DMS153 treated with DMSO at 0.1 percent for 48 hours (cell line): Measurements from ENCODE around the gene ZNF823.

Source experiments
- DNase-seq: peaks from one replicate; lab custom pipeline; 2025; ENCODE audit not compliant: unreplicated experiment; lab: John Stamatoyannopoulos, UW

The ZNF823 gene

DNA sequence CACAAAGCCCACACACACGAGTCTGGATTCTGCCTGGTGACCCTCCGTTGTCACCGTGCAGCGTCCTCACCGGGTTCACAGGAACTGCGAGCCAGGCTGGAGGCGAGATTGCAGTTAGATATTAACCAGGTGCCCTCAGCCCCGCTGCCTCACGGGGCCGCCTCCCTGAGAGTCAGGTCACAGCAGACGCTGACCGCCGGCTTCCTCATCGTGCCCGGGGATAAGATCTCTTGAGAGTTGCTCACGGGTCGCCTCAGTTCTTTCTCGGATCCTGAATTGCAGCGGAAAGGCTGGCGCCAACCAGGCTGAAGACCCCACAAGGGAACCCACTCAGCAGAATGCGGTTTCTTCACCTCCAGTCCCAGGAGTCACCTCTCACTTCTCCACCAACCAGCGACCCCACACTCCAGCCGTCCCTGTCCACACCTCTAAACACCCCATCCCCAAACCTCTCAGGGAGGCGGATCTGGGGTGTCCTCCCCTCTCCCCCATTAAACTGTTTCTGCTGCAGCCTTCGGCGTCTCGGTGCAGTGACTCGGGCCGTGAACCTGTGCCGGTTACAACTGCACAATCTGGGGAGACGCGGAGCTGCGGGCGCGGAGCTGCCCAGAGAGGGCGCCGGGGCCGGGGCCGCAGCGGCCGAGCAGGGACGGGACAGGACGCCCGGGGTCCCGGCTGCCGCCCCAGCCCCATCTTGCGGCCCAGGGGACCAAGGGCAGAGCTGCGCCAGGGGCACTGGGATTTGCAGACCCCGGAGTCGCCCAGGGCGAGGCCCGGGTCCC lies 591 bp downstream of the ZNF823 start:
- peak; percentile 10 for DNase-seq

DNA sequence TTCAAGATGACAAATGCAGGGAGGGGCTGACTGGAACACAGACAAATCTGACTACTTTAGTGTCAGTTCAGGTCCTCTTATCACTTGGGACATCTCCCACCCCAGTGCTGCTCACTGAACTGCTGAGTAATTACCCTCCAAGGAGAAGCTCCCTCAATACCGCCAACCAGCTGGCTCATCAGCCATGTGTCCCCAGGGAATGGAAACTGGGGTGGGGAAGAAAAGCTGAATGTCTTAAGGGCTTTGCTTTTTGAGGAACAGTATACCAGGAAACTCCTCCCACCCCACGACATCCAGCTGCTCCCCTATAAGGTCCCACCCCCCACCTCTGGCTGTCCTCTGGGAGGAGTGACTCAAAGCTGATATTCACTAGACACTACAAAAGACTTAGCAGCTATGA lies 2.0 kb downstream of the ZNF823 start:
- DNase-seq: no peak

DNA sequence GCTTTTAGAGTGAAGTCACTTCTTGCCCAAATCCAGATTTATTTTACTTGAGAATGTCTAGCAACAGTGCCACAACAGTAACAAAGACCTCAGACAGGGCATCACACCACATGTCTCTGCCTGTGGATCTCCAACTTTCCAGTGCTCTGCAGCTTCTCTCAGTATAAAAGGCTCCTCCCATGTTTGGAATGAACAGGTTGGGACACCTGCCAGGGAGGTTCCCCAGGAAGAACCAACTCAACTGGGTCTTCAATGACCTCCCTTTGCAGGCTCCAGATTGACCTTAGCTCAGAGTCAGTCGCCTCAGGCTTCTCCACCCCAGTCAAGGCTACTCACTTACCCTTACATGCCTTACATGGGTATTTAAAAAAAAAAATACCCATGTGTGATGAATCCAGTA lies 3.4 kb downstream of the ZNF823 start:
- DNase-seq: no peak

DNA sequence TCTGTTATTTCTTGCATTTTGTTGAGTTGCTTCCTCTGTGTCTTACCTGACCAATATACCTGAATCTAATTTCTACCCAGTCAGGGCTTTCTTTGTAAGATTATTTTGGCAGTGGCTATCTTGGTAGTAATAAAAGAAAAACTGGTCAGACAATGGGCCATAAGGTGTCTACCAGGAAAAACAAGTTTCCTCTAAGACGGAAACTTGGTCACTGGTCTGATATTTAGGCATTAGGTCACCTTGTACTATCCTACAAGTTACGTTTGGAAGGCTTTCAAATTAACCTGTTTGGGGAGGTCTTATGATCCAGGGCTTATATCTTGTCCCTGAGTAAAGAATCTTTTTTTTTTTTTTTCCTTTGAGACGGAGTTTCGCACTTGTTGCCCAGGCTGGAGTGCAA lies 9.2 kb downstream of the ZNF823 start:
- DNase-seq: no peak

DNA sequence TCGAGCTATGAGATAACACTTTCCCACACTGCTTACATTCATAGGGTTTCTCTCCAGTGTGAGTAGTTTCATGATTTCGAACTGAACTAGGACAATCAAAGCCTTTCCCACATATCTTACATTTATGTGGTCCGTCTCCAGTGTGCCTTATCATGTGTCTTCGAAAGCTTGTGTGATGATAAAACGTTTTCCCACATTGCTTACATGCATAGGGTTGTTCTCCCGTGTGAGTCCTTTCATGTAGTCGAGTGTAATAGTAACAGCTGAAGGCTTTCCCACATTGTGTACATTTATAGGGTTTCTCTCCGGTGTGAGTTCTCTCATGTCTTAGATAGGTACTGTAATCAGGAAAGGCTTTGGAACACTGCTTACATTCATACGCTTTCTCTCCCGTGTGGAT lies 16.3 kb downstream of the ZNF823 start:
- no peak for DNase-seq

DNA sequence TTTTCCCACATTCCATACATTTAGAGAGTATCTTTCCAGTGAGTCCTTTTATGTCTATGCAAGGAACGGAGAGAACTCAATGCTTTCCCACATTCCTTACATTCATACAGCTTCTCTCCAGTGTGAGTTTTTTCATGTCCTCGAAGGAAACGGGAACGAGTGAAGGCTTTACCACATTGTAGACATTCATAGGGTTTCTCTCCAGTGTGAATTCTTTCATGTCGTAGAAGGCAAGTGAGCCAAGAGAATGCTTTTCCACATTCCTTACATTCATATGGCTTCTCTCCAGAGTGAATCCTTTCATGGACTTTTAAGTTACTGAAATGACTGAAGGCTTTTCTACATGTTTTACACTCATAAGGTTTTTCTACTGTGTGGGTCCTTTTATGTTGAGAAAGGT lies 17.1 kb downstream of the ZNF823 start:
- no peak for DNase-seq

DNA sequence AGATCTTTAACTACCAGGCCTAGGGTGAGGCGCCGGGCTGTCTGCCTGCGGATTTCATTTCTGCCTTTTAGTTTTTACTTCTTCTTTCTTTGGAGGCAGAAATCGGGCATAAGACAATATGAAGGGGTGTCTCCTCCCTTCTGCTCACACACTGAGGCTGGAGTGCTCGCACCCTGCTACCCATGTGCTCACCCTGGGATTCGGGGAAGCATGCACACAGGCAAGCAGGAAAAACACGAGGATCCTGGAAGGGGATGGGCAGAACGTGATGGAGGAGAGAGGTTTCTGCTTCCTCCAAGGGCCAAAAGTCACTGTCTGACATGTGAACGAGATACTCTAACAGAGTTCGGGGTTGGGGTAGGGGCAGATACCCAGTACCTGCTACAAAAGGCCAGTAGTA lies 28.4 kb downstream of the ZNF823 start:
- no peak for DNase-seq

DNA sequence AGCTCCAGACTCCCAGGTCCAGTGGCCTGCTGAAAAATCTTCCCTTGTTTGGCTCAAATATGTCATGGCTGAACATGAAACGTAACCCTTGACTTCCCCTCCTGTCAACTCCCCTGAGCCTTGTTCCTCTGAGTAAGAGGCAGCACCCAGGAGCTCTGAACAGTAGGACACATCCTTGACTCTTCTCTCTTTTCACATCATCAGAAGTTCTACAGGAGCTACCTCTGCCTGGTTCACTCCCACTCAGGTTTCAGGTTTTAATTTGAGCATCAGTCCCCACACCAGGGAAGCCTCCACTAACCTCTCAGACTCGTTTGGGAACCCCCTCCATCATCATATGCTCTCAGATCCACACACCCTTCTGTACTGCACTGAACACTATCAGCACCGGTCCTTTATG lies 30.3 kb downstream of the ZNF823 start:
- DNase-seq: no peak

DNA sequence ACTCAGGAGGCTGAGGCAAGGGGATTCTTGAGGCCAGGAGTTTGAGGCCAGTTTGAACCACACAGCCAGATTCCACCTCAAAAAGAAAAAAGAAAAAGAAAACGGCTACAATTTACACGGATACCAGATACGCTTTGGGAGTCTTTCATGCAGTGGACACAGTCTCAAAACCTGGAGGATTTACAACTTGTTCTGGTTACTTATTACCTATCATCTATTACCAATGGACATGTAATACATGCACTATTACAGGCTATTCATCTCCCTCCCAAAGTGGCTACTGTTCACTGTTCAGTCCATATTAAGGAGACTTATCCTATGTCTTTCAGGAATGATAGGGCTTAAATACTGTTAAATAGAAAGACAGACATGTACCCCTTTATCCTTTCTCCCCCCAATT lies 33.3 kb downstream of the ZNF823 start:
- no peak for DNase-seq

DNA sequence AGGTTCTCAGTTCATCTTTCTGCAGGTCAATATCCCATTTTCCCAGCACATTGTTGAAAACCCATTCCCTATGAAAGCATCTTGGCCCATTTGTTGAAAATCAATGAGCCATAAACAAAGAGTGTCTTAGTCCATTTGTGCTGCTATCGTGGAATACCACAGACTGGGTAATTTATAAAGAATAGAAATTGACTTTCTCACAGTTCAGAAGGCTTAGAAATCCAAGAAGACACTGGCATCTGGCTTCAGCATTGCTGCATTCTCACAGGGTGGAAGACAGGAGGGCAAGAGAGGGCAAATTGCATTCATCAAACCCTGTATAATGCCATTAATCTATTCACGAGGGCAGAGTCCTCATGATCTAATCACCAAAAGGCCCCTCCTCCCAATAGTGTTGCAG lies 34.1 kb downstream of the ZNF823 start:
- no peak for DNase-seq

DNA sequence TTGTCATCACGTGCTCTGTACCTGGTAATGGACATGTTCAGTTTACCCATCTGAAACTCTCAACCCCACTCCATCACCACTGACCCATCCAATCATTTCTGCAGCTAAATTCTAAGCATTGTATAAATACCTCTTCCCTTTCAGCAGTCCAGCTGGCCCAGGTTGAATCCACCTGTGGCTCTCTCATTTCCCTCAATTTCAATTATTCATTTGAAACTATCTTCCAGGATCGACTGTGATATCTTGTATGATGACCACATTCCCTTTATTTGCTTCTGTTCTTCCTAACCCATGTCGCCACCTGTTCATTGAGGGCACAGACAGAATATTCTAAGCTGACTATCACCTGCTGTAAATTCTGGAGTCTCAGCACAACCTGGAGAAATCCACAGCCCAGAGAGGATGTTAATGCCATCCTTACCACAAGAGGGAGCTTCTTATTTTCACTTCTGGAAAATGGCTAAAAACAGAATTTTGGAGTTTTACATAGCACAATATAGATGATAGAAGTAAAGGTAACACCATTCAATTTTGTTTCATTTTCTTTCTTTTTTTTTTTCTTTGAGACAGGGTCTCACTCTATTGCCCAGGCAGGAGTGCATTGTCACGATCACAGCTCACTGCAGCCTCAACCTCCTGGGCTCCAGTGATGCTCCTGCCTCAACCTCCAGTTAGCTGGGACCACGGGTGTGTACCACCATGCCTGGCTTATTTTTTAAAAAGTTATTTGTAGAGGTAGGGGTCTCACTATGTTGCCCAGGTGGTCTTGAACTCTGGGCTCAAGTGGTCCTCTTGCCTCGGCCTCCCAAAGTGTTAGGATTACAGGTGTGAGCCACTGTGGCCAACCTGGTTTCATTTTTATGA lies 38.6 kb downstream of the ZNF823 start:
- no peak for DNase-seq

DNA sequence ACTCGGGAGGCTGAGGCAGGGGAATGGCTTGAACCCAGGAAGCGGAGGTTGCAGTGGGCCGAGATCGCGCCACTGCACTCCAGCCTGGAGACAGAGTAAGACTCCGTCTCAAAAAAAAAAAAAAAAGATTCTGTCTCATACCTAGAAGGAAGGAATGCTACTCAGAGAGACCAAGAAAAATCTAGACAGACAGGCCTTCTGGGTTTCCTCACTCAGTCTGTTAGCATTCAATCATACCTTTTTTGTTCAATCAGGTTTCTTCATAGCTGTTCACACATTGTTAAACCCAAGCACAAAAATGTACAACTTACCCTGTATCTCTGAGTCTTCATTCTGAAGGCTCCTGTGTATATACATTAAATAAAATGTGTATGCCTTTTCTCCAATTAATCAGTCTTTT lies 40.5 kb downstream of the ZNF823 start:
- DNase-seq: no peak

DNA sequence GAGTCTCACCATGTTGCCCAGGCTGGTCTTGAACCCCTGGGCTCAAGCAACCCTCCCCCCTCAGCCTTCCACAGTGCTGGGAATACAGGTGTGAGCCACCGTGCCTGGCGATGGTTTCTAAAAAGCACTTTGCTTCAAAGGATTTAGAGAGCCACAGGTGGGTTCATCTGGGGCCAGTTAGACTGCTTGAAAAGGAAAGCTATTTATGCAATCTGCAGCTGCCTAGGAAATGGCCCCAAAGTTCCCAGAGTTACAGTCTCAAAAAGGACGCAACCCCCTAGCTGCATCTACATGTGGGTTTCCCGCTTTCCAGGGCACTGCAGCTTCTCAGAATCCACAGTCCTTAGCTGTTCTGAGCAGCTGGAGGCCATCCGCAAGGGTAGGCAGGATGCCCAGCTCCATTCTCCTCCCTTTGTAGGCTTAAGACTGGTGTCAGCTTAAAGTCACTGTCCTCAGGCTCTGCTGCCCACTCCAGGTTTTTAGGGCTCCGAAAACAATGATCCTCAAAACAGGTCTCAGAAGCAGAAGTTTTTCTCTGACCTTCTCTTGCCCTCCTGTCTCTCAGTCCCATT lies 41.4 kb downstream of the ZNF823 start:
- DNase-seq: no peak

DNA sequence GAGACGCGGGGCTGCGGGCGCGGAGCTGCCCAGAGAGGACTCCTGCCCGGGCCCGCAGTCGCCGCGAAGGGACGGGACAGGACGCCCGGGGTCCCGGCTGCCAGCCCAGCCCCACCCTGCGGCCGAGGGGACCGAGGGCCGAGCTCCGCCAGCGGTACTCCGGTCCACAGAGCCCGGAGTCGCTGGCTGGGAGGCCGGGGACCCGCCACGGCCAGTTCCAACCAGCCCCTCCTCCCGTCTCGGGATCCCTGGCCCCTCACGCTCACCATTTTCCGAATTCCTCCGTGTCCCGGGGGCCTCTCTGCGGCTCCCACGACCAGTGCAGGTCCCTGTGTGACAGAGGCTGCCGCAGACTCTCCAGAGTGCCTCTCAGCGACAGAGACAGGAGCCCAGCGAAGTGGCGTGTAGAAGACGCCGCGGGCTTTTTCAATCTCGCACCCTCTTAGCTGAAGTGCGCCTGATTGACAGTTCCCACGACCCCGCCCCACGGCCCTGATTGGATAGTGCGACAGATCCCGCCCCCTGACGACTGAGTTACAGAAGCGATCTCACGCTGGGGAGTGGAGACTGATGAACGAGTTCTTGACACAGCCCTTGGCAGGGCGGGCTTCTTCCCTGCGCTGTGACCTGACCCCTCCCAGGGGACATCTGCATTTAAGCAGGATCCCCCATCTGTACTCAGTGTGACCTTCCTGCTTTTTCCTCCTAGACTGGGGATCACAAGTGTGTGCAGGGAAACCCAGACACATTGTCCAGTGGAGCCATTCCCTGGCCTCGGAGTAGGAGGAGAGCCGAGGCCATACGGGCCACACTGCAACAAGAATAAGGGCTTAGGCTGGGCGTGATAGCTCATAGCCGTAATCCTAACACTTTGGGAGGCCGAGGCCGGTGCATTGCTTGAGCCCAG lies 44.0 kb downstream of the ZNF823 start:
- peak; percentile 61 for DNase-seq

DNA sequence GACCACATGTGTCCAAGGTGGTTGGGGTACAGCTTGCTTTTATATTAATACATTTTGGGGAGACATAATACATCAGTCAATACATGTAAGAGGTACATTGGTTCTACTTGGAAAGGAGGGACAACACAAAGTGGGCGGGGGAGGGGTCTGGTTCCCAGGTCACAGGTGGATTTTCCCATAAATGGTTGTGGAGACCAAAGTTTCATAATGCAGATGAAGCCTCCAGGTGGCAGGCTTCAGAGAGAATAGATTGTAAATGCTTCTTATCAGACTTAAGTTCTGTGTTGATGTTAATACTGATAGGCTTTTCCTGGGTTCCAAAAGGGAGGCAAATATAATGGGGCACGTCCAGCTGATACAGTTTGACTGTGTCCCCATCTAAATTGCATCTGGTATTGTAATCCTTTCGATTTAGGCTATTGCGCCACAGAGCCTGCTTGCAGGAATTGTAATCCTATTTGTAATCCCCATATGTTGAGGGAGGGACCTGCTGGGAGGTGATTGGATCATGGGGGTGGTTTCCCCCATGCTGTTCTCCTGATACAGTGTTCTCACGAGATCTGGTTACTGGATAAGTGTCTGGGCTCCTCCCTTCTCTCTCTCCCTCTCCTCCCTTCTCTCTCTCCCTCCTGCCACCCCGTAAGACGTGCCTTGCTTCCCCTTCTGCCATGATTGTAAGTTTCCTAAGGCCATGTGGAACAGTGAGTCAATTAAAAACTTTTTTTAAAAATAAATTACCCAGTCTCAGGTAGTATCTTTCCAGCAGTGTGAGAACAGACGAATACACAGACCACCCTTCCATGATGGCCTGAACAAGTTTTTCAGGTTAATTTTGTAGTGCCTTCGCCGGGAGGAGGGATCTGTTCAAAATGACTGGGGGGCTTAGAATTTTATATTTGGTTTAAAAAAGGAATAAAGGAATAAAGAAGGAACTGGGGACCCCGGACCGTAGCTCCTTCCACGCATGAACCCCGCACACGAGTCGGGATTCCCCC lies 44.9 kb downstream of the ZNF823 start:
- no peak for DNase-seq

DNA sequence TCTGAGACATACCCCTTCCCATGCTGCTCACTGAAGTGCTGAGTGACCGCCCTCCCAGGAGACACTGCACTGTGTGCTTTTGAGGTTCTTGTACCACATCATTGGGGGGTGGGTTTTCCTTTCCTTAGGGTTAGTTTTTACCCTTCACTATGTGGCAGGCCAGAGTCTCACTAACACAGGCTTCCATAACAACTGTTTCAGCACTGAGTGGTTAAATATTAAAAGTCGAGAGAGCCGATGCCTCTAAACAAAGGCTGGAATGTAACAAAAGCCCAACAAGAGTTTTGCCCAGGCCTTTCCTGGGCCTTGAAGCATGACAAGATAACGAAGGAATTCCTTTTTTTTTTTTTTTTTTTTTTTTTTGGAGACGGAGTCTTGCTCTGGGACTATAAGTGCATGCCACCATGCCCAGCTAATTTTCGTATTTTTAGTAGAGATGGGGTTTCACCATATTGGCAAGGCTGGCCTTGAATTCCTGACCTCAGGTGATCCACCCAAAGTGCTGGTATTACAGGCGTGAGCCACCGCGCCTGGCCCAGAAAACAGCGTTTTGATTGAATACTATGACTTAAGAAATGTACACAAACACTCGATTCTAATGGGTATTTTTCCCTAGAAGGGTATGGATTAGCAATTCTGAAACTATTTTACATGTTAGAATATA lies 46.5 kb downstream of the ZNF823 start:
- DNase-seq: no peak

DNA sequence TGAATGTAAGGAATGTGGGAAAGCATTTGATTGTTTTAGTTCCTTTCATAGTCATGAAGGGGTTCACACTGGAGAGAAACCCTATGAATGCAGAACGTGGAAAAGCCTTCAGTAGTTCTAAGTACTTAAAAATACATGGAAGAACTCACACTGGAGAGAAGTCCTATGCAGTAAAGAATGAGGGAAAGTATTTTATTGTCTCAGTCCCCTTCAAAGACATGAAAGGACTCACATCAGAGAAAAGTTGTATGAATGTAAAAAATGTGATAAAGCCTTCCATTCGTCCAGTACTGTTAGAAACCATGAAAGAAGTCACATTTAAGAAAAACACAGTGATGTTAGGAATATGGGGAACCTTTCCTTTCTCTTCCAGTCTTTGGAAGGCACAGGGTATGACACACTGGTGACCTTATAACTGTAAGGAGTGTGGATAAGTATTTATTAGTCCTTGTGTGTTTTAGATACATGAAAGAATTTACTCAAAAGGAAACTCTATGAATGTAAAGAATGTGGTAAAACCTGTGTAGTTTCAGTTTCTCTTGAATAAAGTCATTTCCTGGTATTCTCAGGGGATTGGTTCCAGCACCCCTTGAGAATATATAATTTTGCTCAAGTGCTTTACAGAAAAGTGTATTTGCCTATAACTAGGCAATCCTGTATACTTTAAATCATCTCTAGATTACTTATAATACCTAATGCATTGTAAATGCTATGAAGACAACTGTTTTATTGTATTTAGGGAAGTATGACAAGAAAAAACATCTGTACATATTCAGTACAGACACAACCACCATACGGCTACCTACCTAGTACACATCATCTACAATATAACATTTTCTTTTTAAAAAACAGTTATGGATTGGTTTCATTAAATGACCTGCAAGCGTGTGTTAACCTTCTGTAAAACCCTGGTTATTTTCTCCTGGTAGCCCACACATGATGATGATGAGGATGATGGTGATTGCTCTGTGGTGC lies 52.8 kb downstream of the ZNF823 start:
- no peak for DNase-seq

DNA sequence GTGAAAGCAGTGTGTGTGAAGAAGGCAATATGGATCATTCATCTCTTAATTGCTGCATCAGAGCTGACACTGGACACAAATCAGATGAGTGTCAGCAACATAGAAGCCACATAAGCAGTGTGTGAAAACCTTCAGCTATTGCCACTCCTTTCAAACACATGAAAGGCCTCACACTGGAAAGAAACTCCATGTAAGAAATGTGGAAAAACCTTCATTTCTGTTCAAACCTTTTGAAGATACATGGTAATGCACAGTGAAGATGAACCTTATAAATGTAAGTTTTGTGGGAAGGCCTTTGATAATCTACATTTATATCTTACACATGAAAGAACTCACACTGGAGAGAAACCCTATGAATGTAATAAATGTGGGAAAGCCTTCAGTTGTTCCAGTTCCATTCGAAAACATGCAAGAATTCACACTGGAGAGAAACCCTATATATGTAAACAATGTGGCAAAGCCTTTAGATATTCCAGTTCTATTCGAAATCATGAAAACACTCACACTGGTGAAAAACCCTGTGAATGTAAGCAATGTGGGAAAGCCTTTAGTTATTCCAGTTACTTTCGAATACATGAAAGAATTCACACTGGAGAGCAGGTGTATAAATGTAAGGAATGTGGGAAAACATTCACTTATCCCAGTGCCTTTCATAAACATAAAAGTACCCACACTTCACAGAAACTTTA lies 53.6 kb downstream of the ZNF823 start:
- DNase-seq: no peak
